HG02970 (cell line): ENCODE data around the gene POLR2I.

Source experiments
- ATAC-seq: cut with Tn5 transposase; IDR thresholded peaks from one replicate; pipeline ENCODE4 v1.9.1; 2021; ENCODE audit warnings: mild to moderate bottlenecking, moderate library complexity, moderate number of reproducible peaks; ENCODE audit not compliant: unreplicated experiment, low FRiP score

POLR2I gene

DNA sequence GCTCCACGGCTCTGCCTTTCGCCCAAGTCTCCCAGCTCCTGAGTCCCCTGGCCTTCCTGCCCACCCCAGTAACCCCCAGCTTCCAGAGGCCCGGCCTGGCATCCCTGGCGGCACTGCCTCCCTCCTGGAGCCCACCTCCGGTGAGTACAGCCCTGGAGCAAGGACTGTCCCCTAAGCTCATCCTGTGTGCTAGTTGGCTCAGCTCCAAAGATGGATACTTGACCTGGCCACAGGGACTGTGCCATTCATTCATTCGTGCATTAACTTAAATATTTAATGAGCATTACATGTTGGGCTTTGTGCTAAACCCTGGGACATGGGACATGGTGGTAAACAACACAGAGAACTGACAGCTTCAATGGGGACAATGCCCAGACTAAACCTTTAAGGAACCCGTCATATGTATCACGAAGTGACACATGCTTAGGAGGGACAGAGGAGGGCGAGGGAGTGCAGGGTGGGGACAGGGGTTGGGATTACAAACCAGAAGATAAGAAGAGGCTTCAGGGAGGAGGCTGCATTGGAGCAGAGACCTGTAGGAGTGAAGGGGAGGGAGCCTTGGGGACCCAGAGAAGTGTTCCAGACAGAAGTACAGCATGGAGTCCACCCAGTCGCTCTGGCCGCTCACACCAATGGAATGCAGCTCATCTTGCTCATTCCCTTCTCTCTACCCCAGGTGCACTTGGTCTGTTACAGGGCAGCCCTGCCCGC, 10.7 kb downstream of the POLR2I start:
- ATAC-seq = no peak

- no peak for ATAC-seq
Measured at GRCh38 chr19:36103040-36103626, 11.5 kb downstream of the POLR2I start.

- no peak for ATAC-seq
Measured at GRCh38 chr19:36101550-36102327, 12.9 kb downstream of the POLR2I start.

- ATAC-seq = no peak
Measured at GRCh38 chr19:36100476-36100875, 14.2 kb downstream of the POLR2I start.

DNA sequence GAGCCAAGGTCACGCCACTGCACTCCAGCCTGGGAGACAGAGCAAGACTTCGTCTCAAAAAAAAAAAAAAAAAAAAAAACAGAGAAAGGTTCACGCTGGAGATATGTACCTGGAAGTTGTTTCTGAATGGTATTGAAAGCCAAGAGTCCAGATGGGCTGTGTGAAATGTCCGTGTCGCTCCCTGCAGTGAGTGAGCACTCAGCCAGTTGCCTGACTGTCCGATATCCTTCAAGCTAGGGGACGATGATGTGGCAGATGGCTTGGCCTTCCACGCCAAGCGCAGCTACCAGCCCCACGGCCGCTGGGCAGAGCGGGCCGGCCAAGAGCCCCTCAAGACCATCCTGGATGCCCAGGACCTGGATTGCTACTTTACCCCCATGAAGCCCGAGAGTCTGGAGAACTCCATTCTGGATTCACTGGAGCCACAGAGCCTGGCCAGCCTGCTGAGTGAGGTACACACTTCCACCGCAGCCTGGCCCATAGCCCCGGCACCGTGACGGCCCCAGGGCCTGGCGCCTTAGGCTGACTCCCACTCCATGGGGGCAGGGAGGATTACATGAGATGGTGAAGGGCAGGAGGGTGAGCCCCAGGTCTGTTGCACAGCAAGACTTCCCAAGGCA, 15.4 kb downstream of the POLR2I start:
- no peak for ATAC-seq

GRCh38 chr19:36097036-36097435, 17.6 kb downstream of the POLR2I start:
- no peak for ATAC-seq

- no peak for ATAC-seq
Measured at GRCh38 chr19:36093687-36094086, 21.0 kb downstream of the POLR2I start.

DNA sequence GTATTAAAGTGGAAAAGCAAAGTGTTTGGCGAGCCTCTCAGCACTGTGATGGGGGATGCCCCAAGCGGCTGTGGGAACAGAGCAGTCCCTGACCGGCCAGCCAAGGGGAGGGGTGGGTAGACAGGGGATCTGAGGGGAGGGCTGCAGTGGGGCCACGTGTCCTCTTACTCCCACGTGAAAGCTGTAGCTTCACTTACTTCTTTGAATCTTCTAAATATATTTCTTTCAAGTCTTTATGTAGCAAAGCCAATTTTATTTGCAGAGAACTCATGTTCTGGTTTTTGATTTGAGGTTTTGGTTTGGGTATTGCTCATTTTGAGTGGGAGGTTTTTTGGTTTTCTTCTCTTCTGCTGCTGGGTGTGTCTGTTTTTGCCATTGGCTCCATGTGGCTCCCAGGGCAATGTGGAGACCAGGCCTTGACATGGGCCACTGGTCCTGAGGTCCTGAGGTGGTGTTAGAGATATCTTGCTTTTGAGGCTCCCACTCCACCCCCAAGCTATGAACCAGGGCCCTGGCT, 21.5 kb downstream of the POLR2I start:
- ATAC-seq = no peak

DNA sequence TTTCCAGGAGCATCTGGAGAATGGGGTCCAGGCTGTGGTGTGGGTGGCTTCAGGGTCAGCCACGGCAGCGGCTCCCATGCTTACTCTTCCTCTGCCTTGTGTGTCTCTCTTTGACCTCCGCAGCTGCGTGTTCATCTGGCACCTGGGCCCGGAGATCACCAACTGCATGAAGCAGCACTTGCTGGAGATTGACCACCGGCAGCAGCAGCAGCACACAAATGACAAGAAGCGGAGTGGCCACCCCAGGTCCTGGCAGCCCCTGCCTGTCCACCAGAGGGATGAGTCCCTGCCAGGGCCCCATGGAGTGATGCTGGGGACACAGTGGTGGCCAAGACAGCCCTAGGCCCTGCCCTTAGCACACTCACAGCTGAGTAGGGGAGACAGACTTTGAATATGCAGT, 22.1 kb downstream of the POLR2I start:
- ATAC-seq = no peak

- ATAC-seq = no peak
Measured at GRCh38 chr19:36090910-36091695, 23.6 kb downstream of the POLR2I start.

- no peak for ATAC-seq
Measured at GRCh38 chr19:36089847-36090246, 24.8 kb downstream of the POLR2I start.

GRCh38 chr19:36086326-36086725, 28.3 kb downstream of the POLR2I start:
- ATAC-seq = no peak

DNA sequence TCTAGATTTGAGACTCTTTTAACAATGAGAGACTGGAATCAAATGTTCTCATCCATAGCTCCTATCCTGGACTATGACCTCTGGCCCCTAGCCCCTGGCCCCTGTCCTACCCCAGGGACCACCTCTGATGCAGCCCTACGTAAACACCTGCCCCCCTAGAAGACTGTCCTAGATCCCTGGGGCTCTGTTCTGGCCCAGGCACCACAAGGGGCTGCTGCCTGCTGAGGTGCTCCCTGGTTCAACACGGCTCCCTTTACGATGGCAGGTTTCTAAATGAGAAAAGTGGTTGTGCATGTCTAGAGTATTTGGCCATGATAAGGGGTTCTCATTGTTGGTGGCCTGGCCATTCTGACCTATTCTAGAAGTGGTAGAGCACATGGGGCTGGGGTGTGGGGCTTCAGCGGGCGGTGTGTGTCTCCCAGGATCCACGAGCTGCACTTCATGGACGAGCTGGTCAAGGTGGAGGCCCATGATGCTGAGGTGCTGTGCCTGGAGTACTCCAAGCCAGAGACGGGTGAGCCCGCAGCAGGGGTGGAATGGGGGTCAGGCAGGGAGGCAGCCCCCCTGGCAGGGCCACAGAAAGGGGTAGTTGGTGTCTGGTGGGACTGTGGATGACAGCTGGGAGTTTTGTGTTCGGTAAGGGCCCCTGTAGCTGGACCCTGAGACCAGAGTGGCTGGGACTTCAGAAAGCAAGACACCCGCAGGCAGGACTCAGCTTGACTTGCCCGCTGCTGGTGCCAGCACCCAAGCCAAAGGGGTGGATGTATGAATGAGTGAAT, 30.3 kb downstream of the POLR2I start:
- ATAC-seq = no peak

- ATAC-seq = no peak
Measured at GRCh38 chr19:36082916-36083315, 31.8 kb downstream of the POLR2I start.

GRCh38 chr19:36081894-36082293, 32.8 kb downstream of the POLR2I start:
- no peak for ATAC-seq

DNA sequence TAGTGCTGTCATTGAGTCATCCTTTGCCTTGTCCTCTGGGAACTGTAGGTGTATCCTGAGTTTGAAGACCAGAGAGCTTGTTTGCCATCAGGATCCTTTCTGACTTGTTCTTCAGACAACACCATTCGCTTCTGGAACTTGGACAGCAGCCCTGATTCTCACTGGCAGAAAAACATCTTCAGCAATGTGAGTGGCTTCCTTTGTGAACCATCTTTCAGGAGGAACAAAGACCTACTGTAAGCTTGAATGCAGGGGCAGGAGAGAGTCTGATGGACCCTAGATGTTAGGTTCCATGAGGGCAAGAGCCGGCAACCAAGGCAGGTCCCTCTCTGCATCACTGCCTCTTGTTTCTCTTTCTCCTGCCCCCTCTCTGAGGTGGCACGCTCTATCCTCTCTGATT, 33.3 kb downstream of the POLR2I start:
- no peak for ATAC-seq

GRCh38 chr19:36079389-36079945, 35.2 kb downstream of the POLR2I start:
- ATAC-seq = no peak

DNA sequence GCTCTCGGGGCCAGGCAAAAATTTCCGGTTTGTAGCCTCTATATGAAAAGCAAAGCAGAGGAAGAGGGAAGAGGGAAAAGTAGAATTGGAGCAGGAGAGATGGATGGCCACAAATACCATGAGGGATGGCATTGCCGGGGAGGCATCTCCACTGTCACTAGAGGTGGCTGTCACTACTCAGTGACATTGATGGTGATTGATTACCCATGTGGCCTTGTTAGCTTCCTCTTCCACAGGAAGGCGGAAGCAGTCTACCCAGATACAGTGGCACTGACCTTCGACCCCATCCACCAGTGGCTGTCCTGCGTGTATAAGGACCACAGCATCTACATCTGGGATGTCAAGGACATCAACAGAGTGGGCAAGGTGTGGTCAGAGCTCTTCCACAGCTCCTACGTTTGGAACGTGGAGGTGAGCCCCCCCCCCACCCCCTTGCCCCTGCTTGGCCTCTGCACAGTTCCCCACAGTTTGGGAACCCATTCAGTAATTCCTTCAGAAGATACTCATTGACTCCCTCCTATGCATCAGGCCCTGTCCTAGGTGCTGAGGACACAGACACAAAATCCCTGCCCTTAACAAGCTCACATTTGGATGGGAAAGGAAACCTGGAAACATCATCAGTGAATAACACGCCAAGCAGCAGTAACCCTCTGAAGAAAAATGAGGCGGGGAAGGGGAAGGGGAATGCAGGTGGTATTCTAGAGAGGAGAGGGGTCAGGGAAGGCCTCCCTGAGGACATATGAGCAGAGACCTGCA, 41.4 kb downstream of the POLR2I start:
- no peak for ATAC-seq
